SK-N-SH (cell line): ENCODE measurements around the gene NPEPL1. TPM values are rescaled to one million over a fixed set of nuclear protein-coding genes. Genes with fewer than 3 reads are reported as not detected.

Source experiments
- CTCF ChIA-PET: fragments of 300-600, 350-600 bp; formaldehyde crosslinking; extraction: SDS; loops from one replicate; lab custom pipeline; 2021; lab: Yijun Ruan, JAX
- POLR2A ChIA-PET: fragments of 350-600 bp; sonication (Branson Sonifier 250); formaldehyde crosslinking; extraction: SDS; loops from one replicate; lab custom pipeline; 2020; ENCODE audit warnings: antibody characterized with exemption, inconsistent platforms; lab: Yijun Ruan, JAX
- DNase-seq: peaks from one replicate; pipeline ENCODE4 v3.0.0; 2012
- H2AFZ ChIP-seq: fragments of 200-600 bp; sonication (generic); 2 replicates; pipeline ENCODE4 v1.8.1; 2016; ENCODE audit warnings: antibody characterized with exemption, mild to moderate bottlenecking, low read depth
- H3F3A ChIP-seq: fragments of 200-600 bp; sonication (generic); replicated peaks from 2 replicates; pipeline ENCODE3; 2016; ENCODE audit warnings: antibody characterized with exemption, mild to moderate bottlenecking; ENCODE audit not compliant: insufficient read depth
- H3K27ac ChIP-seq, 2 experiments: fragments of 200-500 bp in 1 of 2; fragments of 200-600 bp in 1 of 2; sonication (Bioruptor generic) in 1 of 2; sonication (generic), shearing (Covaris generic) in 1 of 2; 2 replicates each; pipeline versions ENCODE4 v1.5.1 to v1.6.1; 2014 to 2016; ENCODE audit warnings: low read depth in 2 of 2, inconsistent platforms in 1 of 2, low read length in 1 of 2, mild to moderate bottlenecking in 1 of 2, mixed read lengths in 1 of 2
- H3K27me3 ChIP-seq: fragments of 200-600 bp; sonication (generic), shearing (Covaris generic); 2 replicates; pipeline ENCODE4 v1.6.1; 2016; ENCODE audit warnings: mixed run types; ENCODE audit not compliant: insufficient read depth
- H3K36me3 ChIP-seq, 2 experiments: fragments of 200-500 bp in 1 of 2; fragments of 200-600 bp in 1 of 2; sonication (Bioruptor generic) in 1 of 2; sonication (generic) in 1 of 2; replicated peaks in 1 of 2; 2 replicates each; pipeline versions ENCODE3 to v1.5.1; 2014 to 2016; ENCODE audit warnings: low read length in 1 of 2, mild to moderate bottlenecking in 1 of 2; ENCODE audit not compliant: insufficient read depth in 2 of 2, control insufficient read depth in 1 of 2
- H3K4me1 ChIP-seq, 2 experiments: fragments of 200-500 bp in 1 of 2; fragments of 200-600 bp in 1 of 2; sonication (Bioruptor generic) in 1 of 2; sonication (generic), shearing (Covaris generic) in 1 of 2; 2 replicates each; pipeline versions ENCODE4 v1.5.1 to v1.6.1; 2014 to 2016; ENCODE audit warnings: low read depth in 1 of 2, low read length in 1 of 2, mixed run types in 1 of 2; ENCODE audit not compliant: insufficient read depth in 2 of 2, control insufficient read depth in 1 of 2
- H3K4me2 ChIP-seq: fragments of 200-600 bp; sonication (generic), shearing (Covaris generic); 2 replicates; pipeline ENCODE4 v1.6.1; 2017; ENCODE audit warnings: mixed run types
- H3K4me3 ChIP-seq, 2 experiments: fragments of 200-500 bp in 1 of 2; fragments of 200-600 bp in 1 of 2; sonication (Bioruptor generic) in 1 of 2; sonication (generic), shearing (Covaris generic) in 1 of 2; 2 replicates each; pipeline versions ENCODE4 v1.5.1 to v1.8.1; 2014 to 2016; ENCODE audit warnings: low read depth in 2 of 2, inconsistent platforms in 1 of 2, low read length in 1 of 2, mild to moderate bottlenecking in 1 of 2, mixed read lengths in 1 of 2, moderate library complexity in 1 of 2
- H3K79me2 ChIP-seq: fragments of 200-600 bp; sonication (generic); 2 replicates; pipeline ENCODE4 v1.8.1; 2017; ENCODE audit warnings: mild to moderate bottlenecking; ENCODE audit not compliant: insufficient read depth
- H3K9ac ChIP-seq: fragments of 200-600 bp; sonication (generic); 2 replicates; pipeline ENCODE4 v1.6.1; 2017; ENCODE audit warnings: mixed run types
- H3K9me2 ChIP-seq: fragments of 200-600 bp; sonication (generic); 2 replicates; pipeline ENCODE4 v1.6.1; 2017; ENCODE audit warnings: mixed run types
- H3K9me3 ChIP-seq: fragments of 200-600 bp; sonication (generic); 2 replicates; pipeline ENCODE4 v1.6.1; 2017; ENCODE audit warnings: mixed run types, mild to moderate bottlenecking, moderate library complexity
- H4K20me1 ChIP-seq: fragments of 200-600 bp; sonication (generic); 2 replicates; pipeline ENCODE4 v1.6.1; 2017; ENCODE audit warnings: mild to moderate bottlenecking, mixed run types; ENCODE audit not compliant: insufficient read depth
- ELF1 ChIP-seq: IDR thresholded peaks from 2 replicates; pipeline ENCODE4 v1.4.0; 2012
- EP300 ChIP-seq, 2 experiments: IDR thresholded peaks; 2 replicates each; pipeline versions ENCODE4 v1.4.0 to v1.6.1; 2012; ENCODE audit warnings: borderline replicate concordance in 1 of 2, low read depth in 1 of 2, low read length in 1 of 2
- EZH2phosphoT487 ChIP-seq: fragments of 200-600 bp; sonication (generic); IDR thresholded peaks from 2 replicates; pipeline ENCODE4 v1.6.1; 2017; ENCODE audit warnings: low read depth, mixed run types, mild to moderate bottlenecking, antibody characterized with exemption, moderate library complexity, borderline replicate concordance
- FOSL2 ChIP-seq: IDR thresholded peaks from 2 replicates; pipeline ENCODE4 v1.4.0; 2012; ENCODE audit warnings: low read depth, mild to moderate bottlenecking, moderate library complexity, borderline replicate concordance
- FOXJ3 ChIP-seq: sonication (generic); formaldehyde crosslinking; IDR thresholded peaks from 2 replicates; pipeline ENCODE4 v1.5.1; 2020; ENCODE audit warnings: mild to moderate bottlenecking, missing genetic modification reagents
- FOXM1 ChIP-seq: IDR thresholded peaks from 2 replicates; pipeline ENCODE4 v1.4.0; 2012; ENCODE audit warnings: low read depth, mild to moderate bottlenecking
- GATA2 ChIP-seq: sonication (generic); formaldehyde crosslinking; IDR thresholded peaks from 2 replicates; pipeline ENCODE4 v1.5.0; 2020; ENCODE audit warnings: mild to moderate bottlenecking, missing genetic modification reagents
- IRF3 ChIP-seq: fragments of 150-350 bp; IDR thresholded peaks from 2 replicates; pipeline ENCODE4 v1.6.1; 2016; ENCODE audit warnings: mild to moderate bottlenecking, low read depth, low read length
- MEF2A ChIP-seq: IDR thresholded peaks from 2 replicates; pipeline ENCODE4 v1.4.0; 2012; ENCODE audit warnings: low read depth, borderline replicate concordance
- NFIC ChIP-seq: IDR thresholded peaks from 2 replicates; pipeline ENCODE4 v1.4.0; 2012; ENCODE audit warnings: borderline replicate concordance
- NRF1 ChIP-seq: IDR thresholded peaks from 2 replicates; pipeline ENCODE4 v1.6.1; 2012; ENCODE audit warnings: low read depth, mild to moderate bottlenecking, low read length
- RCOR1 ChIP-seq: fragments of 150-350 bp; IDR thresholded peaks from 2 replicates; pipeline ENCODE4 v1.6.1; 2017; ENCODE audit warnings: antibody characterized with exemption, low read length
- REST ChIP-seq: IDR thresholded peaks from 2 replicates; pipeline ENCODE4 v1.6.1; 2012; ENCODE audit warnings: mild to moderate bottlenecking, low read depth, low read length, moderate library complexity
- SIN3A ChIP-seq: IDR thresholded peaks from 2 replicates; pipeline ENCODE4 v1.6.1; 2012; ENCODE audit warnings: low read depth, mild to moderate bottlenecking, low read length, moderate library complexity, borderline replicate concordance
- SMC3 ChIP-seq: IDR thresholded peaks from 2 replicates; pipeline ENCODE4 v1.6.1; 2012; ENCODE audit warnings: low read depth, low read length, improper control_type of control experiment
- TAF1 ChIP-seq: IDR thresholded peaks from 2 replicates; pipeline ENCODE4 v1.6.1; 2012; ENCODE audit warnings: low read depth, mild to moderate bottlenecking, low read length, moderate library complexity, borderline replicate concordance
- TCF12 ChIP-seq: IDR thresholded peaks from 2 replicates; pipeline ENCODE4 v1.4.0; 2012
- USF1 ChIP-seq: IDR thresholded peaks from 2 replicates; pipeline ENCODE4 v1.4.0; 2012; ENCODE audit warnings: low read depth, borderline replicate concordance
- USF2 ChIP-seq: fragments of 150-350 bp; IDR thresholded peaks from 2 replicates; pipeline ENCODE4 v1.6.1; 2017; ENCODE audit warnings: antibody characterized with exemption, low read length, low read depth, borderline replicate concordance
- YY1 ChIP-seq: IDR thresholded peaks from 2 replicates; pipeline ENCODE4 v1.4.0; 2012; ENCODE audit warnings: low read depth, mild to moderate bottlenecking
- WGBS: methylation state at CpG from one replicate; pipeline ENCODE4 v1.1.6; 2017; ENCODE audit warnings: low lambda C conversion rate; 5-methylcytosine and 5-hydroxymethylcytosine counted together
- polyA plus RNA-seq, 3 experiments: library from polyadenylated mRNA; depleted of rRNA; stranded (reverse); fragments of >200 nt; gene quantifications; 2 replicates each; pipeline ENCODE4 v1.2.3, GENCODE V29; 2012
- TF ChIP-seq, protein P1 (sequence below): IDR thresholded peaks from 2 replicates; pipeline ENCODE4 v1.4.0; 2012; ENCODE audit warnings: low read depth

The NPEPL1 gene
- polyA plus RNA-seq, 1 of the 3 experiments (the other 2 are of a cell fraction): 2.8 TPM

GRCh38 chr20:58714923-58715351 lies 22.3 kb downstream of the NPEPL1 start:
- H3K4me2 ChIP-seq: no peak overlapping the region
- POLR2A ChIA-PET: no interaction called here
- no peaks in the 10 kb centered on the region for H3K36me3 ChIP-seq
- no peaks in the 10 kb centered on the region for H4K20me1 ChIP-seq
- H3K79me2 ChIP-seq: no peaks in the 10 kb centered on the region
- H3K27ac ChIP-seq: no peak overlapping the region
- CTCF ChIA-PET: no interaction called here
- no peak overlapping the region for H2AFZ ChIP-seq
- WGBS: 85% methylated on average over 12 of the region's 14 CpGs
- H3K9me2 ChIP-seq: no peaks in the 10 kb centered on the region
- no peak overlapping the region for H3K9ac ChIP-seq
- H3K4me3 ChIP-seq: no peak overlapping the region
- no peaks in the 10 kb centered on the region for H3K27me3 ChIP-seq
- no peak for TF ChIP-seq TAF1
- TF ChIP-seq GATA2 (CRISPR knock-in tag): no peak
- no peak for TF ChIP-seq EZH2phosphoT487
- no peak for TF ChIP-seq EP300 (IDR thresholded peaks at IDR 0.05; ENCODE audit: borderline replicate concordance in 1 of 2, low read depth in 1 of 2, low read length in 1 of 2)
- H3F3A ChIP-seq: no peaks in the 10 kb centered on the region
- no peaks in the 10 kb centered on the region for H3K9me3 ChIP-seq
- DNase-seq: peak; percentile 19
- peaks cover 0 to 5% of the 10 kb centered on the region in 2 experiments; a peak in 1 of 4 replicates for H3K4me1 ChIP-seq

- no peaks in the 10 kb centered on the region for H3K79me2 ChIP-seq
- no peak overlapping the region for H3K4me3 ChIP-seq
- no peak overlapping the region for H2AFZ ChIP-seq
- DNase-seq: peak; percentile 29
- no peak overlapping the region for H3K27ac ChIP-seq
- ChIA-PET POLR2A (no interaction called here), CTCF (no interaction called here)
- H3K4me1 ChIP-seq: peaks cover 0 to 5% of the 10 kb centered on the region in 2 experiments; a peak in 1 of 4 replicates
- no peak overlapping the region for H3K9ac ChIP-seq
- no peaks in the 10 kb centered on the region for H3K36me3 ChIP-seq
- no peaks in the 10 kb centered on the region for H3F3A ChIP-seq
- no peaks in the 10 kb centered on the region for H3K9me3 ChIP-seq
- H3K9me2 ChIP-seq: no peaks in the 10 kb centered on the region
- TF ChIP-seq RCOR1: no peak
- no peak for TF ChIP-seq FOXM1
- no peak for TF ChIP-seq EZH2phosphoT487
- TF ChIP-seq, protein P1, sequence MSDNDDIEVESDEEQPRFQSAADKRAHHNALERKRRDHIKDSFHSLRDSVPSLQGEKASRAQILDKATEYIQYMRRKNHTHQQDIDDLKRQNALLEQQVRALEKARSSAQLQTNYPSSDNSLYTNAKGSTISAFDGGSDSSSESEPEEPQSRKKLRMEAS: no peak
- no peak for TF ChIP-seq FOXJ3 (CRISPR knock-in tag)
- TF ChIP-seq YY1: no peak
- no peak for TF ChIP-seq SMC3
- no peak for TF ChIP-seq NRF1
- no peak for TF ChIP-seq SIN3A
- no peak for TF ChIP-seq USF1
- no peak for TF ChIP-seq ELF1
- no peak for TF ChIP-seq IRF3
- TF ChIP-seq TCF12: no peak
- TF ChIP-seq MEF2A: no peak
- TF ChIP-seq FOSL2: no peak
- TF ChIP-seq USF2: no peak
- no peak for TF ChIP-seq REST
- no peak for TF ChIP-seq NFIC
- H3K4me2 ChIP-seq: no peak overlapping the region
- whole genome bisulfite sequencing: 79% methylated on average over 11 of the region's 11 CpGs
- H4K20me1 ChIP-seq: no peaks in the 10 kb centered on the region
- H3K27me3 ChIP-seq: no peaks in the 10 kb centered on the region
These were observed 22.8 kb downstream of the NPEPL1 start for GRCh38 chr20:58715391-58715800.
